Stimulated activated CD8-positive, alpha-beta memory T cell treated with anti-CD3 and anti-CD28 coated beads, Interleukin-4, amount 100 ng/mL, for 24 hours (primary cell): ENCODE data around the gene DLX6.

Experiments
- DNase-seq: peaks from one replicate; pipeline ENCODE4 v3.0.0-alpha.2; 2020; ENCODE audit warnings: low read depth

The DLX6 gene

DNA sequence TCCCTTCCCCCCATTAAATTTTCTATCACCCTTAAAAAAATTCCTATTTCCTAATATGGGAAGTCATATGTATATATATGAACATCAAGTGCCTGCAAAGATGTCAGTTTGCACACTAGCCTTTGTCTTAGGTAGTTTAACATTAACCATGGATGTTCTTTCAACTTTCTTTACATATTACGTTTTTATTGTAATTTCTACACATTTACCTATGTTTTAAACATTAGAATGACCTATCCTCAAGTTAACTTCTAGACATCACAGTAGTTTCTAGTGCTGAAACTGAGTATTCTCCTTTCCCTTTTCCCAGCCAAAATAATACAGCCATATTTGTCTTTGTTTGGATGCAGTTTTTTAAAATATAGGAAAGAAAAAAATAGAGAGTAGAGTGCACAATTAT, 5.8 kb downstream of the DLX6 start:
- DNase-seq: no peak

- DNase-seq: no peak
Observed at GRCh38 chr7:97011536-97012364, 6.4 kb downstream of the DLX6 start.

DNA sequence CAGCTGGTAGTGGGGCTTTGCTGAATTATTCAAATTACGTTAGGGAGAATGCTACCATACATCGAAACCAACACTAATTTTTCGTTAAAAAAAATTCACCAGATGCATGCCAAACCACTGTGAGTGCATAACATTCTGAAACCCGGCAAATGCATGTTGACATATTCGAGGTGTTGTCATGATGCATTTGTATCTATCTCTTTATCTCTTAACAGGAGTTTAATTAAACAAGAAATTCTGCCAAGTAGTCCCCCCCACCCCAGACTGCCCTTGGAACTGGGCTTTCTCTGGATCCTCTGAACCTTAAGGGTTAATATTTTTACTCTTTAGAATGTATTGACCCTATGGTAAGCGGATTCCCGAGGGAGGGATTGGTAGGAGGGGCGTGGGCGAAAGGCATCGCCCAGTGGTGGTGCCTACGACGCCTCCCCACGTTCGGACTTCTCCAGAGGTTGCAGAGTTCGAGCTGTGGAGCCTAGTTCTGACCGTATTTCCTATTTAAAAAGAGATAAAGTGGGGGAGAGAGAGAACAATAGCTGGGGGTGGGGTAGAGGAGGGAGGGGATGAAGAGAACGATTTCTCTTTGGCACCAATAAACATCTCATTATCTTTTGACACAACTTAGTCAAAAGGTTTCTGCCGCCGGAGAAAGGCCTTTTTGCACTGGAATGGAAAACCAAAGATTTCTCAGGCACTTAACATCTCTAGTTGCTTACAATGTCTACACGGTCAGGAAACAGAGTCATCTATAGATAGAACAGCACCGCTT, 7.2 kb downstream of the DLX6 start:
- no peak for DNase-seq

DNA sequence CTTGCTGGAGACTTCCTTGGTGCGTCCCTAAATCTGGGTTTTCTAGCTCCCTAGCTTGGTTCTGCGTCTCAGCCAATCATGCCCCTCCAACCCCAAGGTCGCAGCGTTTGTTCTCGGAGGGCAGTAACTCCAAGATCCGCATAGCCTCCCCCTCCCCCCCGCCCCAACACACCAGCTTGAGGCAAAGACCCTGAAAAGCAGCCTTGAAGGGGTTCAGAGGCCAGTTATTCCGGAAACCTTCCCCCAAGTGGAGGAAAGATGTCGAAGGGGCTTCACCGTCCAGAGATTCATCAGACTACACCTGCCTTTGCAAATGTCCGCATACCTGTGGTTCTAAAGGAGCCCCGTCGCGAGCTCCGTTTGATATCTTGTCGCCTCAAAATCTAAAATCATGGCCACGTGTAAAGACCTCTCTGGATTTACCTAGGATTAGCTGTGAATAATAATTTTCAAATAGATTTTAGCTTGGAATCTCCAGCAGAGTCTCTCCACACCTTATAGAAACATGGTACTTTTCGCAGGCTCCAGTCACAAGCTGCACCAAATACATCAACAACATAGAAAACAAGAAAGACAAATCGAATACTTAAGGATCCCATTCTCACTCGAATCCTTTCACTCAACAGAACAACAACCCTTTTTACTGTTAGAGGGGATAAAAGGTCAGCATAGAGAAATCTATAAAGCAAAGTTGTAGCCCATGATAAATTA, 7.9 kb downstream of the DLX6 start:
- no peak for DNase-seq

- no peak for DNase-seq
Observed at GRCh38 chr7:97013845-97014134, 8.4 kb downstream of the DLX6 start.

DNA sequence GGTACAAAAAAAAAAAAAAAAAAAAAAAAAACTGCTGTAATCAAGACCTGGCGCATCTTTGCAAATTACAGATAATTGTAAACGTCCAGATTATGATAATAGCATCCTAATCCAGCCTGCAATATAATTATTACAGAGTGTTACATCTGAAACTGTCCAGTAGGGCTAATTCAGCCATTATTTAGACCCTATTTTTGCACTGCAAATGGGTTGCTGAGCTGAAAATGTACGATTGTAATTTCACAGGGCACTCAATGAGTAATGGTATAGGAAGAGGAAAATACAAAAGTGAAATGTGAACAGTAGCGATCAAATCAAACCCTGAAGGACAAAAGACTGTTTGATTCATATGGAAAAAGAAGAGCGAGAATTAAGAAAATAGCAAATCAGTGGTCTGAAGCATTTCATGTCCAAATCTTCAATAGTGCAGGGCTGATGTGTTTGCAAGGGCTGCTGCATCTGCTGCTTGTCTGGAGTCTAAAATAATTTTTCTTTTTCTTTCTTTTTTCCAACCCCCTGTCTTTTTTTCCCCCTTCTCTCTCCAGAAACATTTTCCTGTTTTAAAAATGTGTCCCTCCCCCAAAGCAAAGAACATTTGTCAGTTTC, 8.9 kb downstream of the DLX6 start:
- no peak for DNase-seq

DNA sequence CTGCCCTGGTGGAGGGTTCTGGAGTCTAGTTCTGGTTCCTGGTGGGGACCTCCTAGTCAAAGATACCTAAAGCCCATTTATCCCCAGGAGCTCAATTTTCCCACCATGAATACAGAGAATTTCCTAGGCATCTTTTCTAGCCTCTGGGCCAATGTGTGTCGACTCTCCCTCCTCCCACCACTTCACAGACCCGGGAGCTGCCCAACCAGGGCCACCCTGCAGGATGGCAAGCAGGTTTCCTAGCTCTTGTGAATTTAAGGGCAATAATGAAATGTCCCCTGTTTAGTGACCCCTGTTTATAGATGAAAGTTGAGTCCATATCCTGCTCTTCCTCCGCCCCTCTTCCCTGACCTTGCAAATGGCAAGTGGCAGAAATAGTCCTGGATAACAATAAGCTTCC, 9.9 kb downstream of the DLX6 start:
- no peak for DNase-seq

GRCh38 chr7:97015756-97016380, 10.5 kb downstream of the DLX6 start:
- no peak for DNase-seq

DNA sequence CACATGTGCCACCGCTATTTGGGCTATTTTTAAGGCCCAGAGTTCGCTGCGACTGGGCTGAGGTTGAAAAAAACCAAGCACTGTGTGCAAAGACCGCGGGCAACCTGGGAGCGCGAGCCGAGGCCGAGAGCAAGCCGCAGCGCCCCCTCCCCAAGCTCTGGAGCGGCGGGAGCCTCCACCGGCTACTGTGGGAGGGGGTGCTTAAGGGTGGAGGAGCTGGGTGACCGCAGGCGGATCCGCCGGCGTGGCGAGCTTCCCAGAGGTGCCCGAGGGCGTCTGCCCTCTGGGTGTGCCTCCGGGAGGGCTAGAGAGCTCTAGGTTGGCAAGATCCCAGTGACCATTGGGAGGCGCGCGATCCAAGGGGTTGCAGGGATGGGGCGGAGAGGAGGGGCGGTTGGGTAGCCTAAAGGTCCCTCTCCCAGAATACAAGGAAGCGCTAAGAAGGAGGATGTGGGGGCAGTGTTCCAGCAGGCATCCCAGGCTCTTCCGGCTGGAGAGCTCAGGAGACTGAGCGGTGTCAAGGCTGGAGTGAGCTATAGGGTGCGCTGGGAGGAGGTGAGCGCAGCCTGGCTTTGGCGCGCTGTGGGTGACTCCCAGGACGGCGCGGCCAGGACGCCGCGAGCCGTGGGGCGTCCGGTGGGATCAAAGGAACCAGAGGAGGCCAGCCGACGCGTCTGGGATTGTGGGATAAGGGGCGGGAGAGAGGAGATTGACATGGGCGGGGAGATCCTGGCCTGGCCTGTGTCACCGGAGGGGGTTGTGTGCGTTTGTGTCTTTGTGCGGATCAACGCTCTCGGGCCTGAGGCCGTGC, 11.2 kb downstream of the DLX6 start:
- DNase-seq: no peak

DNA sequence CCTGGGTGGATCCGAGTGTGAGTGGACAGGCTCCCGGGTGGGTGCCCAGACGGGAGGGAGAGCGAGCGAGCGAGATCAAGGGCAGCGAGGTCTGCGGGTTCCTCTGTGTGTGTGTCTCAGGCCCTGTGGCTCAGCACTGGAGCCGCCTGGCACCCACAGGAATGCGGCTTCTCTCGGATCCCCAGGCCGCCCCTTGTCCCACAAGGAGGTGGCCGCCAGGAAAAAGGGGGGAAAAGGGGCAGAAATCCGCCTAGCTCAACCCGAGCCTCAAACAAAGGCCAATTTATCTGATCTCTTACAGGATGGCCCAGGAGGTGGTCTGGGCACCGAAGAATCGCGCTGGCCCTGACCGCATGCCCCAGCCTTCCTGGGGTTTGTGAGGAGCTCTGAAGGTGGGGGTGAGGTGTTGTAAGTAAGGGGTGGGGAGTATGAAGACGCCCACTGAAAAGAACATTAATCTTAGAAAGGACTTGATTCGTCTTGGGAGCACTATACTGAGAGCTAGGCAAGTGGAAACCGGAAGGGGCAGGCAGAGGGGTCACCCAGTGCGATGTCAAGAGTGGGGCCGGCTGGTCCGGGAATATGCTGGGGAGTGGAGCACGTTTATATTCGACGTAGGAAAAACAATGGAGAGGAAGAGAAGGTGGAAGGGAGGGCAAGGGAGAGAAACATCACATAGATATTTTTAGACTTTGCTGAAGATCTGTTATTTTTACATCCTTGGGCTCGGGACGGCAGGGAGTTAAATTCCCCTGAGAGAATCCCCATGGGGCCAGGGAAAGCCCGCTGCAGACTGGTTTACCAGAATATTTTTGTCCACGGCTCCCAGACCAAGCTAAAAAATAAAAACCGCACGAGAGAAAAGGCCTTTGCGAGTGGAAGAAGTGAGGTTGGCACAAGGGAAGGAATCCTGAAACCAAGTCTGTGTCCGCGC, 12.1 kb downstream of the DLX6 start:
- DNase-seq: no peak

DNA sequence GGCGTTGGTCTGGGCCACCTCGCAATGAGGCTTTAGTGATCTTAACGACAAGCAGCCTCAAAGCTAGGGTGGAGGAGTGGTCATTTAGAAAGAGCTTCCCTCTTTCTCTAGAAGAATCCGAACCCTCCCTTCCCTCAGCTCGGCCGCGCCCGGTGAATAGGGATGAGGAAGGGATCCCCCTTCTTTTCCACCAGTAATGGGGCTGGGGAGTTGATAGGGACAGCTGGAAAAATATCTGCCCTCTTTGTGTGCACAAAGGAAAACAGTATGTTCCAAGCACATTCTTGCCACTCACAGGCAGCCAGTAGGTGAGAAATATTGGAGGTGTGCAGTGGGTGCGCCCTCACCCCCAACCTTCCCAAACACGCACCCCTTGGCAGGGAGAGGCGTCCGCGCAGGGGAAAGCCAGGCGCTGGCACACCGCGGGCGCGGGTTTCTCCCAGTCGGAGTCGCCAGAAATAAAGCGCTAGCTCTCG, 12.8 kb downstream of the DLX6 start:
- DNase-seq: no peak

DNA sequence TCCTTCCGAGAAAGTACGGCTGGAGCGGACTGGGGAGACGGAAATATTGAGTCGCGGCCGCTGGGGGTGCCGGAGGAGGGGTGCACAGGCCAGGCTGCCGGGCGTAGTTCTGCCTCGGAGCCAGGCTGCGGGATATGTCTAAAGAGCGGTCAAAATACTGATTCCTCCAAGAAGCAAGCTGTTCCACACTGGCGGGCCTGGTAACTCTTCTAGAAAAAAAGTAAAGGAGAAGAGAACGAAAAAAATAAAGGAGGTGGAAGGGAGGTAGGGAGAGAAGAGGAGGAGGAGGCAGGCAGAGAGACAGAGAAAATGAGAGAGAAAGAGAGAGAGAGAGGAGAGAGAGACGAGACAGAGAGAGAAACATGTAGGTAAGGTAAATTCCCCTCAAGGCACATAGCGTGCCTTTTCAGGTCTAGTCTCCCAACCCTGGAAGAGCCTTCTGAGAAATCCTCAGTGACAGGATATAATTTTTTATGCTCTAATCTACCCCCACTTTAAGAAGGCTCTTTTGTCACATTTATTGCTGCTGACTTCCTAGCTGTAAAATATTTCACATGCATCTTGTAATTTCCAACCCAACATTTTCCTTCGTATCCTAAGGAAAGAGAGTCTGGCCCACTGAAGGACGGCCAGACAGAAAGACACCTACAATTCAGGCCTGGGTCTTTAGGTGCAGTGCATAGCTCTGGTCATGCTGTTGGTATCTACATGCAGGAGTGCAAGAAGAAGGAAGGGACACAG, 13.6 kb downstream of the DLX6 start:
- no peak for DNase-seq

DNA sequence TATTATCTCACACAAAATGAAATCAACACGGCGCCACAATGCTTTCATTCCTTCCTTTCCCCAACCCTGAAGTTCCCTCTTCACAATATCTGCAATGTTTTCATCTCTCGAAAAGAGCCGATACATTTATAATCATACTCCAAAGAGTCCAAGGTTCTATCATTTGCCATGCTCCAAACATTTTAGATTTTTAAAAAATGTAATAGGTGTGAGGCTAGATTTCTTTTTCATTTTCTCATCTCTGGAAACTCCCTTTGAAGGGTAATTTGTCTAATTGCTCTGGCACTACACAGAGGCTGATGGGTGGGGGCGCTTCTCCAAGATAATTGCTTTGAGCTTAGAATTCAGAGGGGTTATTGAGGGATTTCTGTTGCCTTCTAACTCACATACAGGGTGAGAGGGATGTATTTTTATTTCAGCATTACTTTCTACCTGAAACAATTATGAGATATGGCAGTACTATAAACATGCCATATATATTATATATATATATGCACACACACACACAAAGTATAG, 14.4 kb downstream of the DLX6 start:
- DNase-seq: no peak

DNA sequence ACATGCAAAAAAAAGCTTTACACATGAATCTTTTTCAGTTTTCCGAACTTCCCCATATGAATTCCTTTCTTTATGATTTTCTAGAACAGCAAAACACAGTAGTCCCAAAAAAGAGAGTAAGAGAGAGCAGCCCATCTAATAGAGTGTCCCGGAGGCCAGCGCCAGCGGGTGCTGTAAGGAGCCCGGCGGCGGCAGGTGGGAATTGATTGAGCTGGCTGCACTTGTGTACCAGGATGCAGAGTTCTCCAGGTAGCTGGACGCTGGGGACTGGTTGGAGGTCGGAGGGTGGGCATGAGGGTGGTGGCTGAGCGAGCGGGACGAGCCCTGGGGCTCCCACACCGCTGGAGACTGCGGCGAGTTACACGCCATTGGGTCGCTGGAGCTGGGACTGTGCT, 15.2 kb downstream of the DLX6 start:
- no peak for DNase-seq

GRCh38 chr7:97020996-97021746, 15.8 kb downstream of the DLX6 start:
- no peak for DNase-seq

DNA sequence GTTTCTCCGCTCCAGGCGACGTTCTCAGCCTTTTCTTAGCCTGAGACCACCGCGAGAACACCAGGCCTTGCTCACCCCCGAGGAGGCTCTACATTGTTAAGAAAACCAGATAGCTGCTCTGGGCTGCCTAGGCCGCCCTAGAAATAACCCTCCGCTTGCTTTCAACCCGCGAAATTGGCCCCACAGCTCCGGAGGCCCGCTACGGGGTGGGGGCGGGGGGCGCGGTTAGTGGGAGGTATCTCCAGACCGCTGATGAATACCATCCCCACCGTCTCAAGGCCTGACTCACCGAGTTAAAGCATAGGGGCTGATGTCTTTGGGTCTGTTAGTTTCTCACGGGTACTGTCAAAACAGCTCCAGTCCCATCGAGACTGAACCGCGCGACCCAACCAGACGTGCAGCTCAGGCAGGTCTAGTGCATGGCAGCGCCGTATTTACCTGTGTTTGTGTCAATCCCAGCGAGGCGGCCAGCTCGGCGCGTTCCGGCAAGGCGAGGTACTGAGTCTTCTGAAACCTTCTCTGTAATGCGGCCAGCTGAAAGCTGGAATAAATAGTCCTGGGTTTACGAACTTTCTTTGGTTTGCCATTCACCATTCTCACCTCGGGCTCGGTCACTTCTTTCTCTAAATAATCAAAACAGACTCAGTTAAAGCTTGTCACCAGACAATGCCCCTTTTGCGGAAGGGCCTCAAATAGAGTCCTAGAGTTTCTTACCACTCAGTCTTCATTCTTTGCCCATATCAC, 16.6 kb downstream of the DLX6 start:
- DNase-seq: no peak

GRCh38 chr7:97022491-97023306, 17.3 kb downstream of the DLX6 start:
- no peak for DNase-seq
